GM12891 (cell line): Measurements from ENCODE around the gene HUS1.
"Not testable (repeated sequence)": the region's sequence is repeated elsewhere in the genome, so short reads cannot be mapped to it uniquely, and the experiment has no call there.

Experiments used
- DNase-seq: peaks from one replicate; pipeline ENCODE4 v3.0.0; 2011; ENCODE audit warnings: low spot score; ENCODE audit not compliant: insufficient read length
- FAIRE-seq: peaks from 2 replicates; lab custom pipeline; 2011; peaks lifted over from hg19 to GRCh38; lab: Jason Lieb, UNC
- PAX5 ChIP-seq: IDR thresholded peaks from 2 replicates; pipeline ENCODE4 v1.6.1; 2011; ENCODE audit warnings: low read length, moderate library complexity, mild to moderate bottlenecking; ENCODE audit not compliant: insufficient read depth, severe bottlenecking
- POLR2A ChIP-seq: IDR thresholded peaks from 2 replicates; pipeline ENCODE4 v1.6.1; 2011; ENCODE audit warnings: low read depth, low read length, control low read depth
- POLR2AphosphoS5 ChIP-seq: IDR thresholded peaks from 2 replicates; pipeline ENCODE4 v1.6.1; 2011; ENCODE audit warnings: low read depth, low read length, control low read depth
- POU2F2 ChIP-seq: IDR thresholded peaks from 2 replicates; pipeline ENCODE4 v1.6.1; 2011; ENCODE audit warnings: low read depth, mild to moderate bottlenecking, control low read depth, low read length, moderate library complexity
- SPI1 ChIP-seq: IDR thresholded peaks from 2 replicates; pipeline ENCODE4 v1.6.1; 2011; ENCODE audit warnings: low read depth, low read length, control low read depth
- TAF1 ChIP-seq: IDR thresholded peaks from 2 replicates; pipeline ENCODE4 v1.6.1; 2011; ENCODE audit warnings: low read depth, low read length, control low read depth

The HUS1 gene

GRCh38 chr7:47947355-47947749 is 32.1 kb downstream of the HUS1 start:
- DNase-seq (no peak), FAIRE-seq (no peak)
- TF ChIP-seq TAF1 (no peak), POLR2A (no peak), POU2F2 (no peak), SPI1 (no peak), PAX5 (no peak), POLR2AphosphoS5 (no peak)

- TF ChIP-seq POLR2AphosphoS5 (no peak), TAF1 (no peak), POLR2A (no peak), SPI1 (no peak), POU2F2 (no peak), PAX5 (no peak)
- no peak for FAIRE-seq
These were observed 32.6 kb downstream of the HUS1 start for GRCh38 chr7:47946581-47947354.

GRCh38 chr7:47945261-47946015 is 34.0 kb downstream of the HUS1 start:
- DNase-seq (peak; percentile 39), FAIRE-seq (no peak)
- TF ChIP-seq PAX5: no peak
- no peak for TF ChIP-seq POLR2AphosphoS5
- no peak for TF ChIP-seq POU2F2
- no peak for TF ChIP-seq TAF1
- no peak for TF ChIP-seq POLR2A
- TF ChIP-seq SPI1: no peak

More at GRCh38 chr7:47946581-47947354, 32.6 kb downstream of the HUS1 start:
- no peak for DNase-seq

- no peak for TF ChIP-seq POLR2AphosphoS5
- no peak for TF ChIP-seq SPI1
- no peak for TF ChIP-seq POU2F2
- TF ChIP-seq POLR2A: no peak
- TF ChIP-seq TAF1: no peak
- TF ChIP-seq PAX5: no peak
- no peak for FAIRE-seq
- no peak for DNase-seq
These were observed 34.7 kb downstream of the HUS1 start for GRCh38 chr7:47944536-47945260.

- DNase-seq: no peak
- TF ChIP-seq PAX5: no peak
- TF ChIP-seq POU2F2: no peak
- TF ChIP-seq POLR2AphosphoS5: no peak
- TF ChIP-seq POLR2A: no peak
- TF ChIP-seq TAF1: no peak
- TF ChIP-seq SPI1: no peak
- no peak for FAIRE-seq
These were observed 35.5 kb downstream of the HUS1 start for GRCh38 chr7:47943676-47944474.

GRCh38 chr7:47942651-47943050 is 36.8 kb downstream of the HUS1 start:
- not testable (repeated sequence) for DNase-seq, FAIRE-seq

- DNase-seq (no peak), FAIRE-seq (no peak)
- TF ChIP-seq PAX5 (no peak), POLR2A (no peak), TAF1 (no peak), POLR2AphosphoS5 (no peak), POU2F2 (no peak), SPI1 (no peak)
These were observed 37.3 kb downstream of the HUS1 start for GRCh38 chr7:47942132-47942531.

- TF ChIP-seq SPI1: no peak
- no peak for TF ChIP-seq POLR2AphosphoS5
- no peak for TF ChIP-seq PAX5
- no peak for TF ChIP-seq POU2F2
- no peak for TF ChIP-seq POLR2A
- TF ChIP-seq TAF1: no peak
- FAIRE-seq (no peak), DNase-seq (no peak)
These were observed 38.1 kb downstream of the HUS1 start for GRCh38 chr7:47941136-47941844.
